HG03521 (cell line): ENCODE measurements around the gene CCDC38.
"Not testable (repeated sequence)": the region's sequence is repeated elsewhere in the genome, so short reads cannot be mapped to it uniquely, and the experiment has no call there.

ENCODE experiments used
- ATAC-seq: cut with Tn5 transposase; IDR thresholded peaks from one replicate; pipeline ENCODE4 v1.9.1; 2021; ENCODE audit warnings: mild to moderate bottlenecking, moderate library complexity; ENCODE audit not compliant: unreplicated experiment

Gene CCDC38

GRCh38 chr12:95887311-95887710, 55.1 kb downstream of the CCDC38 start:
- ATAC-seq, result no peak

GRCh38 chr12:95884998-95885397, 57.4 kb downstream of the CCDC38 start:
- no peak for ATAC-seq

GRCh38 chr12:95882873-95883272, 59.5 kb downstream of the CCDC38 start:
- no peak for ATAC-seq

GRCh38 chr12:95882080-95882479, 60.3 kb downstream of the CCDC38 start:
- no peak for ATAC-seq

- no peak for ATAC-seq
Observed at GRCh38 chr12:95881331-95881955, 61.0 kb downstream of the CCDC38 start.

GRCh38 chr12:95880895-95881294, 61.5 kb downstream of the CCDC38 start:
- ATAC-seq, result no peak

GRCh38 chr12:95877622-95878021, 64.8 kb downstream of the CCDC38 start:
- no peak for ATAC-seq

- no peak for ATAC-seq
Observed at GRCh38 chr12:95874452-95874851, 68.0 kb downstream of the CCDC38 start.

GRCh38 chr12:95870897-95871296, 71.5 kb downstream of the CCDC38 start:
- no peak for ATAC-seq

GRCh38 chr12:95863337-95863736, 79.1 kb downstream of the CCDC38 start:
- no peak for ATAC-seq

GRCh38 chr12:95862038-95862437, 80.4 kb downstream of the CCDC38 start:
- ATAC-seq, result no peak

GRCh38 chr12:95859947-95860850, 82.2 kb downstream of the CCDC38 start:
- no peak for ATAC-seq

- no peak for ATAC-seq
Observed at GRCh38 chr12:95859344-95859816, 83.0 kb downstream of the CCDC38 start.

- peak; percentile 99 for ATAC-seq
Observed at GRCh38 chr12:95858451-95859343, 83.7 kb downstream of the CCDC38 start, which contains the start of gene SNRPF. Gene SNRPF, plus strand, starts transcription at chr12:95858952. Its CDS starts 122 bp downstream, at chr12:95859074.

- ATAC-seq, result no peak
Observed at GRCh38 chr12:95857799-95858198, 84.6 kb downstream of the CCDC38 start.

GRCh38 chr12:95857156-95857555, 85.3 kb downstream of the CCDC38 start:
- no peak for ATAC-seq

GRCh38 chr12:95852133-95852532, 90.3 kb downstream of the CCDC38 start:
- no peak for ATAC-seq

GRCh38 chr12:95851606-95852005, 90.8 kb downstream of the CCDC38 start:
- no peak for ATAC-seq

GRCh38 chr12:95848575-95849388, 93.6 kb downstream of the CCDC38 start:
- ATAC-seq, result no peak

- not testable (repeated sequence) for ATAC-seq
Observed at GRCh38 chr12:95842426-95842825, 100.0 kb downstream of the CCDC38 start.
